HG03175 (cell line): Measurements from ENCODE around the gene MEIOSIN.
"Not testable (repeated sequence)": the region's sequence is repeated elsewhere in the genome, so short reads cannot be mapped to it uniquely, and the experiment has no call there.

Experiments
- ATAC-seq: cut with Tn5 transposase; IDR thresholded peaks from one replicate; pipeline ENCODE4 v1.9.1; 2021; ENCODE audit warnings: mild to moderate bottlenecking, moderate library complexity; ENCODE audit not compliant: unreplicated experiment

Gene MEIOSIN, protein sequence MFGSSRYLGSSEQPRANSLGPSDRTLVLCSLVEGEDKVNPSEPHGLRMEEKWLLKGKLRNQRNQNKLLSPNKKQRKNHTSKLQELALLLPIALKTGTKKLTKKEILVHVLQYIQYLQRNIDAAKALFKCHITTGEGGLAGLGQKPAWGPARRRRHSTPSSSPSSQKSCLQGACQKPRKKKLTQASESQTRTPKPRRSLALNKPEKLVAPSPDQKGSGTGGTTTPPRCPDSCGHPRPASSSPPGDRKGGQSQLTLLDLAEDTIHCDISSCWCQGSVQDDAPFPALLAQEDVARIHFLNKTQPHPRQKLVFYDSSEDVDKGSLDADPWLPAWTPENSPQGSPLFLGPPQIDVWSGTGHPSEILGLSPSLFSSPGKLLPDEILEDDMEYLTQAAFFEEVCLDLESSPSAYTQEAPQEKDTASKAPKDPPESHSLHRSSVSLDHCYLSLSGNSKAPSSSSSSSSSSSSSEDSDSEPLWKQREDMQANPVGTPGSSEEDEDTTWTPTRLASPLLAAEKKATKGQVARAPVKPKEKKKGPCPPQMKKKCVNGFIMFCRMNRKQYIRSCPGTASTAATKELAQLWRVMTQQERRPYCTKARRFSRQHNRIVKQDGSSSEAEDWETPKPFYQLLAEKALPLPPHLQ

DNA sequence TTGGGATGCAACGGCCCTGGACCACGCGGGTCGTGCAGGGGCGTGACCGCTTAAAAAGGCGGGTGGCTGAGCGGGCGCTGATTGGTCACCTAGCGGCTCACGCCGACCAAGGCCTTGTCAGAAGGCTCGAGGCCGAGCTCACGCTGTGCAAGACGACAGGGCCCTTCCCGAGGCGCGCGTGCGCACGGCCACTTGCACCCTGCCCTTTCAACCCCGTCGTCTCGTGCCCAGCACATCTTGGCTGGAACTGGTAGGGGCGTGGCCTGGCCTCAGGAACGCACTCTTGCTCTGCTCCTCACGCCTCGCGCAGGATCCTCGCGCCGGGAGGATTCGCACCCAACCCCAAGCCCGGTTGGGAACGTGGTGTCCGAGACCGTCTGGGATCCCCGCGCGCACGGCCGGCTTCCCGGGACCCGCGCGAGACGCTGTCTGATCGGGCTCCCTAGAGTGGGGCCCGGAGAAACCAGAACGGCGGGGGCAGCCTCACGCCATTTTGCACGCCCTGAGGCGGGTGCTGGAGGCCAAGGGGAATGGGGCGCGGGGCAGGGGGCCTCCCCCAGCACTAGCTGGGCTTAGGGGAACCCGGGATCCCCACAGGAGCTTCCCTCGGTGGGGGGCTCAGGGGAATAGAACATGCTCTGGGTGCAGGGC is at the start of gene MEIOSIN:
Gene MEIOSIN, plus strand, starts transcription at position 280 of the 651 bp plus-strand sequence. CDS start 1,938 bp downstream, outside the sequence.
- ATAC-seq = no peak

DNA sequence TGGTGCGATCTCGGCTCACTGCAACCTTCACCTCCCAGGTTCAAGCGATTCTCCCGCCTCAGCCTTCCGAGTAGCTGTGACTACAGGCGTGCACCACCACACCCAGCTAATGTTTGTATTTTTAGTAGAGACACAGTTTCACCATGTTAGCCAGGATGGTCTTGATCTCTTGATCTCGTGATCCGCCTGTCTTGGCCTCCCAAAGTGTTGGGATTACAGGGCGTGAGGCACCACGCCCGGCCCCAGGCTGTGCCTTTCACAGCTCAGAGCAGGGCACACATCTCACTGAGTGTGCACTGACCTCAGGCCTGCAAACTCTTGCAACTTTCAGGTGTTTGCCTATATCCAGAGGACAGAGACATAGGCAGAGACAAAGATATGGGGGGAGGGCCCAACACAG is 48.2 kb upstream of the MEIOSIN start:
- ATAC-seq = not testable (repeated sequence)

GRCh38 chr19:45687599-45687998 is 45.6 kb upstream of the MEIOSIN start:
- ATAC-seq = no peak

GRCh38 chr19:45691516-45692186 is 41.6 kb upstream of the MEIOSIN start, which contains the start of gene SNRPD2:
TSS of gene SNRPD2 (minus strand) at chr19:45691953. CDS start at chr19:45691888, 65 bp downstream.
- ATAC-seq = peak; percentile 55

- peak; percentile 89 for ATAC-seq
Observed at GRCh38 chr19:45692187-45693105, 40.8 kb upstream of the MEIOSIN start, which contains the start of gene QPCTL. TSS of gene QPCTL (plus strand) at chr19:45692666. CDS start at chr19:45692704, 38 bp downstream.

DNA sequence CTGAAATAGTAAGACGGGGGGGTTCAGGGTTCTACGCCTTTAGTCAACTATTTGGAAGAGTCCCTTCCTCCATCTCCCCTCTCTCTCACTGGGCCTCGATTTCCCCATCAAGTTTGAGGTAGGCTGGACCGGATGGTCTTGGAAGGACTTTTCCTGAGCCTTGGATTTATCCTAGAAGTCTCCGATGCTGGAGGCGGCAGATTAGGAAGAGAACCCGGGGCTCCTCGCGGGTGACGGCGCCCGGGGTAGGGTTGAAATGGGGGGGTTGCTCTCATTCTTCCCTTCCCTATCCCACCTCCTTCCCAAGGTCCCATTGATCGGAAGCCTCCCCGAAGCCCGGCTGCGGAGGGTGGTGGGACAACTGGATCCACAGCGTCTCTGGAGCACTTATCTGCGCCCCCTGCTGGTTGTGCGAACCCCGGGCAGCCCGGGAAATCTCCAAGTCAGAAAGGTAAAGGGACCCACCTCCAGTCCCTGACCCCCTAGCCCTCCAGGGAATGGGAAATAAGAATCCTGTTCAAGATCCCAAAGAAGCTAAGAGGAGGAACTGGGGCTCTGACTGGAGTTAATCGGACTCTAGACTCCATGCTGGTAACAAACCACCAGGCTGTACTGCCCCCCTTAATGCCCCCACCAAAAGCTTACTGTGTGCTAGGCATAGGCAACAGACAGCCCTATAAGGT is 40.0 kb upstream of the MEIOSIN start:
- ATAC-seq = no peak

DNA sequence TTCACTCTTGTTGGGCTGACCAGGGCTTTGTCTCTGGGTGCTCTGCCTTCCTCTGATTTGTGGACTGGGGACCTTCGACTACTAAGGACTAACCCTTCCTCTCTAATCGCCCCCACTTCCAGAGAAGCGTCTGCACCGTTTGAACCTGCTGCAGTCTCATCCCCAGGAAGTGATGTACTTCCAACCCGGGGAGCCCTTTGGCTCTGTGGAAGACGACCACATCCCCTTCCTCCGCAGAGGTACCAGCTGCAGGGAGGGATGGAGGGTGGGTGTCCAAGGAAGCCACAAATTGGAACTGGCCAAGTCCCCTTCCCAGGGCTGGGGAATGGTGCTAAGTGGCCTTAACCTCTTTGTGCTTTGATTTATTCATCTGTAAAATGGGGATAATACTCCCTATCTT is 31.6 kb upstream of the MEIOSIN start:
- ATAC-seq = no peak

DNA sequence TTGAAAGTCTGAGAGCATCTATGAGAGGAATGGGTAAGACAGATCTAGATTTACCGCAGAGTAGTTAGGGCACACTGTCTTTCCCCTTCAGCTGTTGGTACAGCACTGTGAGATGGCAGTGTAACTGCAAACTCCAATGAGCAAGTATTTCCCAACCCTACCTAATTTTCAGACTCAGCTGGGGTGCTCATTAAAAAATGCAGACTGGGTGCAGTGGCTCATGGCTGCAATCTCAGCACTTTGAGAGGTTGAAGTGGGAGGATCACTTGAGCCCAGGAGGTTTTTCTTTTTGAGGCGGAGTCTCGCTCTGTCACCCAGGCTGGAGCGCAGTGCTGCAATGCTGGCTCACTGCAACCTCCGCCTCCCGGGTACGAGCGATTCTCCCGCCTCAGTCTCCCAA is 28.1 kb upstream of the MEIOSIN start:
- ATAC-seq = no peak

DNA sequence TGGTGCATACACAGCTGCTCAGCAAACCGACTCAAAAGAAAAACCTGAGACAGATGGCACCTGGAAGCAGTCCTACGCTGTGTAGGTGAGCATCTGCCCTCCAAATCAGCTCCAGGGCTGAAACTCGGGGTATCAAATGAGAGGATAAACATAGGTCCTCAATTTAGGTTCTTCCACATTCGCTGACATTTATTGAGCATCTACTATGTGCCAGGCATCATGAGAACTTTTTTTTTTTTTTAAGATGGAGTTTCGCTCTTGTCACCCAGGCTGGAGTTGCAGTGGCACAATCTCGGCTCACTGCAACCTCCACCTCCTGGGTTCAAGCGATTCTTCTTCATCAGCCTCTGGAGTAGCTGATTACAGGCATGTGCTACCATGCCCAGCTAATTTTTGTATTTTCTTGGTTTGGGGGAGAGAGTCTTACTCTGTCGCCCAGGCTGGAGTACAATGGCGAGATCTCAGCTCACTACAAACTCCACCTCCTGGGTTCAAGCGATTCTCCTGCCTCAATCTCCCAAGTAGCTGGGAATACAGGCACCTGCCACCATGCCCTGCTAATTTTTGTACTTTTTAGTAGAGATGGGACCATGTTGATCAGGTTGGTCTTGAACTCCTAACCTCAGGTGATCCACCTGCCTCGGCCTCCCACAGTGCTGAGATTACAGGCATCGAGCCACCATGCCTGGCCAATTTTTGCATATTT is 27.4 kb upstream of the MEIOSIN start:
- ATAC-seq = no peak

GRCh38 chr19:45710356-45711130 is 22.7 kb upstream of the MEIOSIN start:
- ATAC-seq = no peak

GRCh38 chr19:45711851-45712698 is 21.2 kb upstream of the MEIOSIN start:
- ATAC-seq = no peak

DNA sequence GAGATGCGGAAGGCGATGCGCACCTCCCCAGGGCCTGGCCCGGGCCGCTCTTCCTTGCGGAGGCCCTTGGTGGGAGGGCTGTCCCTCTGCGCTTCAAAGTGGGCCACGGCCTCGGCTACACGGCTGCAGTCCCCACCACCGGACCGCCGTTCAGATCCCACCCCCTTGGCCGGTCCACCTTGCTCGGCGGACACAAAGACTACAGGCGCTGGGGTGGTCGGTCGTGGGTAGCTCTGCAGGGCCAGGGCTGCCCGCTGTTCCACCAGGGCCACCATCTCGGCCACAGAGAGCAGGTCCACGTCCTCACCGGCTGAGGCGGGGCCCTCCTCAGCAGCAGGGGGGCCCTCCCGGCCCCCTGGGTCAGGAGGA is 20.6 kb upstream of the MEIOSIN start:
- ATAC-seq = no peak

DNA sequence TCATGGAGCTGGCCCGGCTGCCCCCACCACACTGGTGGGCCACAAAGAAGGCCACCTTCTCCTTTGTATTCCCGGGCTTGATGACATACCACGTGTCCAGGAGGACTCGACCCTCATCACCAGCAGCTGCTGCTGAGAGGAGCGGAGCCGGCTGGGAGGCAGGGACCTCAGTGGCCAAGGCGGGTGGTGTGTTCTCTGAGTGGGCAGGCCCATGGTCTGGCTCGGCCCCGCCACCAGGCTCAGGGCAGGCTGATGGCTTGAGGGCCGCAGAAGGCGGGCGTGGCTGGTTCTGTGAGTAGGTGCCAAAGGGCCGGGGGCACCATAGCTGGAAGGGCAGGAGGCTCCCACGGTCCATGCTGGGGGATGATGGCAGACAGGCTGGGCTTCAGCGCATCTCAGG is 20.1 kb upstream of the MEIOSIN start:
- ATAC-seq = no peak

GRCh38 chr19:45715139-45715538 is 18.1 kb upstream of the MEIOSIN start:
- no peak for ATAC-seq

GRCh38 chr19:45716359-45717130 is 16.7 kb upstream of the MEIOSIN start:
- ATAC-seq = no peak
